ENCODE results near the gene PRDM16.

PRDM16 gene

GRCh38 chr1:3434406-3435110, 365.6 kb downstream of the PRDM16 start:
- H3K4me3 ChIP-seq (ENCODE audit: low read depth, low read length): no peak overlapping the region
- TF ChIP-seq CTCF (IDR thresholded peaks at IDR 0.05; ENCODE audit: borderline replicate concordance, insufficient read depth, low read depth, low read length): no peak

- no peak for TF ChIP-seq CTCF (IDR thresholded peaks at IDR 0.05; ENCODE audit: borderline replicate concordance, insufficient read depth, low read depth, low read length)
- no peak overlapping the region for H3K4me3 ChIP-seq (ENCODE audit: low read depth, low read length)
Observed at GRCh38 chr1:3435666-3436065, 366.7 kb downstream of the PRDM16 start.

GRCh38 chr1:3436451-3436850, 367.4 kb downstream of the PRDM16 start:
- no peak overlapping the region for H3K4me3 ChIP-seq (ENCODE audit: low read depth, low read length)
- no peak for TF ChIP-seq CTCF (IDR thresholded peaks at IDR 0.05; ENCODE audit: borderline replicate concordance, insufficient read depth, low read depth, low read length)

GRCh38 chr1:3436901-3437300, 367.9 kb downstream of the PRDM16 start:
- no peak for TF ChIP-seq CTCF (IDR thresholded peaks at IDR 0.05; ENCODE audit: borderline replicate concordance, insufficient read depth, low read depth, low read length)
- no peak overlapping the region for H3K4me3 ChIP-seq (ENCODE audit: low read depth, low read length)

- H3K4me3 ChIP-seq (ENCODE audit: low read depth, low read length): no peak overlapping the region
- TF ChIP-seq CTCF (IDR thresholded peaks at IDR 0.05; ENCODE audit: borderline replicate concordance, insufficient read depth, low read depth, low read length): no peak
Observed at GRCh38 chr1:3438661-3439180, 369.7 kb downstream of the PRDM16 start.

GRCh38 chr1:3439346-3440299, 370.6 kb downstream of the PRDM16 start:
- TF ChIP-seq CTCF (IDR thresholded peaks at IDR 0.05; ENCODE audit: borderline replicate concordance, insufficient read depth, low read depth, low read length): no peak

More at GRCh38 chr1:3439346-3440299, 370.6 kb downstream of the PRDM16 start:
- H3K4me3 ChIP-seq (ENCODE audit: low read depth, low read length): no peak overlapping the region

Data from GM12875 (cell line).